Right renal cortex interstitium (tissue), 3 donors: ENCODE results near the gene TACR1. TPM values are rescaled to one million over a fixed set of nuclear protein-coding genes. Genes with fewer than 3 reads are reported as not detected.

Source experiments
- DNase-seq, 3 donors: peaks; one replicate each; pipeline ENCODE4 v3.0.0-alpha.2; 2013; ENCODE audit warnings: low read depth in 3 of 3, low spot score in 2 of 3
- polyA plus RNA-seq, 3 donors: library from polyadenylated mRNA; unstranded; fragments of 120-200 nt; gene quantifications; one replicate each; pipeline ENCODE4 v1.2.1, GENCODE V29; 2013; ENCODE audit not compliant: insufficient read length in 3 of 3

The TACR1 gene
- polyA plus RNA-seq, 3 donors, result 1.7 to 2.3 (median 1.9) TPM

GRCh38 chr2:75055142-75055819 lies 144.0 kb downstream of the TACR1 start:
- no peak for DNase-seq

GRCh38 chr2:75054296-75054695 lies 145.0 kb downstream of the TACR1 start:
- DNase-seq, result no peak

- DNase-seq, result no peak
Measured at GRCh38 chr2:75053484-75054112, 145.7 kb downstream of the TACR1 start.

GRCh38 chr2:75047992-75048625 lies 151.2 kb downstream of the TACR1 start:
- DNase-seq, result no peak

- DNase-seq, result no peak
Measured at GRCh38 chr2:75047189-75047991, 151.9 kb downstream of the TACR1 start.

- DNase-seq, result no peak
Measured at GRCh38 chr2:75045526-75046050, 153.7 kb downstream of the TACR1 start.

GRCh38 chr2:75044291-75044690 lies 155.0 kb downstream of the TACR1 start:
- DNase-seq, result no peak

GRCh38 chr2:75042823-75043222 lies 156.5 kb downstream of the TACR1 start:
- no peak for DNase-seq

GRCh38 chr2:75041731-75042600 lies 157.4 kb downstream of the TACR1 start:
- no peak for DNase-seq

- no peak for DNase-seq
Measured at GRCh38 chr2:75041226-75041625, 158.1 kb downstream of the TACR1 start.

GRCh38 chr2:75035444-75036353 lies 163.6 kb downstream of the TACR1 start:
- DNase-seq, result no peak

- no peak for DNase-seq
Measured at GRCh38 chr2:75033516-75033915, 165.8 kb downstream of the TACR1 start.

- no peak for DNase-seq
Measured at GRCh38 chr2:75031906-75032803, 167.2 kb downstream of the TACR1 start.

- no peak for DNase-seq
Measured at GRCh38 chr2:75031171-75031570, 168.1 kb downstream of the TACR1 start.

GRCh38 chr2:75030218-75031009 lies 168.9 kb downstream of the TACR1 start:
- DNase-seq, result no peak

- DNase-seq, result no peak
Measured at GRCh38 chr2:75027886-75028285, 171.4 kb downstream of the TACR1 start.
